Liver (tissue), 3 donors: ENCODE measurements around the gene RALGPS1.

Experiments used
- RAD21 ChIP-seq, 2 donors: IDR thresholded peaks; 2 replicates each; pipeline ENCODE4 v1.6.1; 2016; ENCODE audit warnings: antibody characterized with exemption in 2 of 2, mild to moderate bottlenecking in 2 of 2
- SP1 ChIP-seq: IDR thresholded peaks from 2 replicates; pipeline ENCODE4 v1.6.1; 2018; ENCODE audit warnings: antibody characterized with exemption, mild to moderate bottlenecking
- TF ChIP-seq, protein P1 (sequence below): fragments of 150-350 bp; IDR thresholded peaks from 2 replicates; pipeline ENCODE4 v1.5.1; 2017; ENCODE audit warnings: improper control_type of control experiment, low read depth, low read length; ENCODE audit not compliant: missing input control
- donor health status: healthy.
- donor health status: healthy.

DNA sequence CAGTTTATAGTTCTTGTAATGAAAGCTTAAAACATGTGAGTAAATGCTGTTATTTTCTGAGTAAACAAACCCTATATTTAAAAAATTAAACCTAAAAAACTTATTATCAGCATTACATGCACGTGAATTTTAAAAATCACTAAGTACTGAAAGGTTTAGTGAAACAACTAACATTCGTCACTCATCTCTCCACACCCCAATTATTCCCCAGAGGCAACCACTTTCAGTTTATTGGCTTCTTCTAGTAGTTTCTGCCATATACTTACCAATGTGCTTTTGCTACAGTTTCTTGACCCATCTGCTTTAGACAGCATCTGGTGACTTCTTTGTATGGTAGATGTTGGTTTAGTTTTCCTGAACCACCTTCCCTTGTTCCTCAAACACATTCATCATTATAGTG is 149.8 kb downstream of the RALGPS1 start:
- no peak for TF ChIP-seq RAD21 (IDR thresholded peaks at IDR 0.05)
- TF ChIP-seq, protein P1, sequence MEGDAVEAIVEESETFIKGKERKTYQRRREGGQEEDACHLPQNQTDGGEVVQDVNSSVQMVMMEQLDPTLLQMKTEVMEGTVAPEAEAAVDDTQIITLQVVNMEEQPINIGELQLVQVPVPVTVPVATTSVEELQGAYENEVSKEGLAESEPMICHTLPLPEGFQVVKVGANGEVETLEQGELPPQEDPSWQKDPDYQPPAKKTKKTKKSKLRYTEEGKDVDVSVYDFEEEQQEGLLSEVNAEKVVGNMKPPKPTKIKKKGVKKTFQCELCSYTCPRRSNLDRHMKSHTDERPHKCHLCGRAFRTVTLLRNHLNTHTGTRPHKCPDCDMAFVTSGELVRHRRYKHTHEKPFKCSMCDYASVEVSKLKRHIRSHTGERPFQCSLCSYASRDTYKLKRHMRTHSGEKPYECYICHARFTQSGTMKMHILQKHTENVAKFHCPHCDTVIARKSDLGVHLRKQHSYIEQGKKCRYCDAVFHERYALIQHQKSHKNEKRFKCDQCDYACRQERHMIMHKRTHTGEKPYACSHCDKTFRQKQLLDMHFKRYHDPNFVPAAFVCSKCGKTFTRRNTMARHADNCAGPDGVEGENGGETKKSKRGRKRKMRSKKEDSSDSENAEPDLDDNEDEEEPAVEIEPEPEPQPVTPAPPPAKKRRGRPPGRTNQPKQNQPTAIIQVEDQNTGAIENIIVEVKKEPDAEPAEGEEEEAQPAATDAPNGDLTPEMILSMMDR, result no peak
- no peak for TF ChIP-seq SP1
